DOHH2 (cell line): ENCODE data around the gene GLCCI1.

Experiments
- H3F3A ChIP-seq: fragments of 200-600 bp; sonication (generic), shearing (Covaris generic); 2 replicates; pipeline ENCODE4 v1.6.0; 2016; ENCODE audit warnings: antibody characterized with exemption, mild to moderate bottlenecking; ENCODE audit not compliant: control insufficient read depth, insufficient read depth
- H3K27ac ChIP-seq: fragments of 200-600 bp; sonication (generic); 2 replicates; pipeline ENCODE4 v1.5.1; 2014; ENCODE audit warnings: low read depth, mild to moderate bottlenecking, low read length, moderate library complexity
- H3K27me3 ChIP-seq: fragments of 200-600 bp; sonication (generic); 2 replicates; pipeline ENCODE4 v1.6.1; 2014; ENCODE audit warnings: mild to moderate bottlenecking, low read length, mixed read lengths; ENCODE audit not compliant: control insufficient read depth
- H3K36me3 ChIP-seq: fragments of 200-600 bp; sonication (generic); 2 replicates; pipeline ENCODE4 v1.6.1; 2014; ENCODE audit warnings: mild to moderate bottlenecking, low read length, moderate library complexity, mixed read lengths; ENCODE audit not compliant: control insufficient read depth
- H3K4me1 ChIP-seq: fragments of 200-600 bp; sonication (generic); 2 replicates; pipeline ENCODE4 v1.6.1; 2014; ENCODE audit warnings: mild to moderate bottlenecking, low read length, mixed read lengths; ENCODE audit not compliant: control insufficient read depth
- H3K4me2 ChIP-seq: fragments of 200-600 bp; sonication (generic); 2 replicates; pipeline ENCODE4 v1.6.0; 2014; ENCODE audit warnings: mild to moderate bottlenecking, low read length, moderate library complexity
- H3K4me3 ChIP-seq: fragments of 200-600 bp; sonication (generic); 2 replicates; pipeline ENCODE4 v1.5.1; 2014; ENCODE audit warnings: mild to moderate bottlenecking, low read length, mixed read lengths
- H3K79me2 ChIP-seq: fragments of 200-600 bp; sonication (generic); 2 replicates; pipeline ENCODE4 v1.6.1; 2014; ENCODE audit warnings: mild to moderate bottlenecking, low read length, mixed read lengths; ENCODE audit not compliant: control insufficient read depth
- H3K9me2 ChIP-seq: fragments of 200-600 bp; sonication (generic); replicated peaks from 2 replicates; pipeline ENCODE4 v1.6.1; 2014; ENCODE audit warnings: mild to moderate bottlenecking, low read length, mixed read lengths; ENCODE audit not compliant: control insufficient read depth
- H3K9me3 ChIP-seq: fragments of 200-600 bp; sonication (generic); 2 replicates; pipeline ENCODE4 v1.6.1; 2014; ENCODE audit warnings: antibody characterized with exemption, low read length, mixed read lengths; ENCODE audit not compliant: control insufficient read depth, insufficient read depth
- H4K20me1 ChIP-seq: fragments of 200-600 bp; sonication (generic); 2 replicates; pipeline ENCODE4 v1.6.0; 2014; ENCODE audit warnings: low read depth, mild to moderate bottlenecking, antibody characterized with exemption, low read length, moderate library complexity; ENCODE audit not compliant: control insufficient read depth, insufficient read depth
- EZH2phosphoT487 ChIP-seq: fragments of 200-600 bp; sonication (generic); IDR thresholded peaks from 2 replicates; pipeline ENCODE4 v1.6.1; 2017; ENCODE audit warnings: borderline replicate concordance, mild to moderate bottlenecking, antibody characterized with exemption, low read length, moderate library complexity, mixed read lengths
- TF ChIP-seq, protein P1 (sequence below): fragments of 200-600 bp; sonication (generic); IDR thresholded peaks from one replicate; pipeline ENCODE4 v1.5.1; 2014; ENCODE audit warnings: antibody characterized with exemption, mild to moderate bottlenecking, low read depth, low read length; ENCODE audit not compliant: poor library complexity, severe bottlenecking

Gene GLCCI1

DNA sequence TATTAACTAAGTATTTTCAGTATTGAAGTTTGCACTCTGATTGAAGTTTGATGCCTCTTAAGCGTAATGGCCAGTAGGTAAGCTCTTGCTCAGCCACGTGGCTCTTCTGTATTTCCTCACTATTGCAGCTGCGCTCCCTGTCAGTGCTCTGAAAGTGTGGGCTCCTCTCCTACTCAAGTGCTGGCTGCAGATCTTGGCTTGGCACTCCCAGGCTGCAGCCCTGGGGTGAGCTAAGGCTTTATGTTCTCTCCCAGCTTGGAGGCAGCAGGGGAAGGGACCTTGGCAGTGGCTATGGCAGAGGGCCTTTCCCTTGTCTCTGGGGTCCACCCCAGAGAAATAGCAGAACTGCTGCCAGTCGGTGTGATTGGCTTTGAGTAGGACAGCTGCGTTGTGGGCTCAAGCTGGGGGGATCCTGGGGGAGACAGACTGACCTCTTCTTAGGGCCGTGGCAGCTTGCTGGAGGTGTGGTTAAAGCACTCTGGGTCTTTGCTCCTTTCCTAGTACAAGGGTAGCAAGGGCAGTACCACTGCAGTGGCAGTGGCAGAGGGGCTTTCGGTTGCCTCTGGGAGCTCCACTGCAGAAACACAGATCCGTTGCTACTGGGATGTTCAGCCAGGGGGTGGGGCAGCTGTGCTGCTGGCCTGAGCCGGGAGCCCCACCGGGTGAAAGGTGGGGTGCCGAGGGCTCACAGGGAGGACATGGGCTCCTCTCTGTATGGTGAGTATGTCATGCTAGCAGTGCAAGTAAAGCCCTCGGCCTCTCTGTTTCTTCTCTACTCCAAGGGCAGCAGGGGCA, 100.5 kb downstream of the GLCCI1 start:
- H4K20me1 ChIP-seq: no peaks in the 10 kb centered on the region
- no peak overlapping the region for H3K4me2 ChIP-seq
- no peak overlapping the region for H3K4me3 ChIP-seq
- TF ChIP-seq, protein P1, sequence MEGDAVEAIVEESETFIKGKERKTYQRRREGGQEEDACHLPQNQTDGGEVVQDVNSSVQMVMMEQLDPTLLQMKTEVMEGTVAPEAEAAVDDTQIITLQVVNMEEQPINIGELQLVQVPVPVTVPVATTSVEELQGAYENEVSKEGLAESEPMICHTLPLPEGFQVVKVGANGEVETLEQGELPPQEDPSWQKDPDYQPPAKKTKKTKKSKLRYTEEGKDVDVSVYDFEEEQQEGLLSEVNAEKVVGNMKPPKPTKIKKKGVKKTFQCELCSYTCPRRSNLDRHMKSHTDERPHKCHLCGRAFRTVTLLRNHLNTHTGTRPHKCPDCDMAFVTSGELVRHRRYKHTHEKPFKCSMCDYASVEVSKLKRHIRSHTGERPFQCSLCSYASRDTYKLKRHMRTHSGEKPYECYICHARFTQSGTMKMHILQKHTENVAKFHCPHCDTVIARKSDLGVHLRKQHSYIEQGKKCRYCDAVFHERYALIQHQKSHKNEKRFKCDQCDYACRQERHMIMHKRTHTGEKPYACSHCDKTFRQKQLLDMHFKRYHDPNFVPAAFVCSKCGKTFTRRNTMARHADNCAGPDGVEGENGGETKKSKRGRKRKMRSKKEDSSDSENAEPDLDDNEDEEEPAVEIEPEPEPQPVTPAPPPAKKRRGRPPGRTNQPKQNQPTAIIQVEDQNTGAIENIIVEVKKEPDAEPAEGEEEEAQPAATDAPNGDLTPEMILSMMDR: no peak
- TF ChIP-seq EZH2phosphoT487: no peak
- no peak overlapping the region for H3K27ac ChIP-seq
- H3K9me2 ChIP-seq: no peaks in the 10 kb centered on the region
- peaks cover 44% of the 10 kb centered on the region for H3K79me2 ChIP-seq
- no peaks in the 10 kb centered on the region for H3K4me1 ChIP-seq
- H3K27me3 ChIP-seq: no peaks in the 10 kb centered on the region
- H3K9me3 ChIP-seq: no peaks in the 10 kb centered on the region
- H3F3A ChIP-seq: no peaks in the 10 kb centered on the region
- peaks cover 64% of the 10 kb centered on the region for H3K36me3 ChIP-seq

DNA sequence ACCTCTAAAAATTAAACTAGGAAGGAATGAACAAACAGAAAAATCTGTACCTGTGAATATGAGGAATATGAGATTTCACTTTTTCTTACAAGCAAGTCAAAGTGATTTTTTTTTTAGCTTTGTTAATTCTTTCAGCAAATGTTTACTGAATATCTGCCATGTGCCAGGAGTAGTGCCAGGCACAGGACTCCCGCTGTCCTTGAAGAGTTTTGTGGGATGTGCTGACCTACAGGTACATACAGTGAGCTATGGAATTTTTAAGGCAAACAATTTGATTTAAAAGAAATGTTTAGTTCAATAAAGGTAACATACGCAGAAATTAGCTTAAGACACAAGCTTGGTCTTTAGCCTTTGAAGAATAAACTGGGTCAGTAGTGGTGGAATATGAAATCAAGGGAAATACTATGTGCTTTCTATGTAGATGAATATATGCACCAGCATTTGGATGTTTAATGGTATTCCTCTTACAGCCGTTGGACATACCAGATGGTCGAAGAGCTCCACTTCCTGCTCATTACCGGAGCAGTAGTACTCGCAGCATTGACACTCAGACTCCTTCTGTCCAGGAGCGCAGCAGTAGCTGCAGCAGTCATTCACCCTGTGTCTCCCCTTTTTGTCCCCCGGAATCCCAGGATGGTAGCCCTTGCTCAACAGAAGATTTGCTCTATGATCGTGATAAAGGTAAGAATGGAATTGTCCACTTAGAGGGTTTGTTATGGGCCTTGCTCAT, 102.0 kb downstream of the GLCCI1 start:
- Histone ChIP-seq H3K9me2 (no peaks in the 10 kb centered on the region), H3K9me3 (no peaks in the 10 kb centered on the region), H4K20me1 (no peaks in the 10 kb centered on the region), H3K36me3 (peaks cover 71% of the 10 kb centered on the region), H3K27ac (no peak overlapping the region), H3K4me3 (no peak overlapping the region), H3K4me2 (no peak overlapping the region), H3K79me2 (peaks cover 28% of the 10 kb centered on the region), H3K27me3 (no peaks in the 10 kb centered on the region), H3F3A (no peaks in the 10 kb centered on the region), H3K4me1 (no peaks in the 10 kb centered on the region)
- TF ChIP-seq EZH2phosphoT487: no peak
- TF ChIP-seq, protein P1: no peak

DNA sequence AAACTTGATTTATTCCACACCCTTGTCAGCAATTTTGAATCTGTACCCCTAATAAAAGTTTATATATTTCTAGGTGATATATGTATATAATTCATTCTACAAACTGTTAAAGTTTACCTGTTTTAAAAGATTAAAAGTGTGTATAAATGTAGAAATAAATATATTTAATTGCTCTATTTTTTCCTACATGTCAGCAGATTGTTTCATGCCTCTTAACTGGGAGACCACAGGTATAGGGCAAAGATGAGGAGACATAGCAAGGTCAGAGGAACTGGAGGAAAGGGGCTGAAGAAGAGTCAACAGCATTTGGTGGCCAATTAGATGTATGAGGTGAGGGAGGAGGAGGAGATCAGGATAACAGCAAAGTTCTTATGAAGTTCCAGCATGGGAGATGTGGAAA, 109.8 kb downstream of the GLCCI1 start:
- Histone ChIP-seq H3K9me3 (no peaks in the 10 kb centered on the region), H3F3A (no peaks in the 10 kb centered on the region), H3K27ac (no peak overlapping the region), H3K79me2 (peaks cover 3% of the 10 kb centered on the region; the same call in 1 of the 2 replicates), H3K4me1 (no peaks in the 10 kb centered on the region), H3K4me2 (no peak overlapping the region), H3K36me3 (peaks cover 39% of the 10 kb centered on the region), H3K9me2 (no peaks in the 10 kb centered on the region), H3K27me3 (no peaks in the 10 kb centered on the region), H4K20me1 (no peaks in the 10 kb centered on the region), H3K4me3 (no peak overlapping the region)
- TF ChIP-seq, protein P1: no peak
- no peak for TF ChIP-seq EZH2phosphoT487
